Uterus (tissue), 4 donors: ENCODE data around the gene TRIM8. TPM values are rescaled to one million over a fixed set of nuclear protein-coding genes. Genes with fewer than 3 reads are reported as not detected.

Experiments used
- DNase-seq, 2 donors: peaks; one replicate each; pipeline ENCODE4 v3.0.0-alpha.2; 2019 to 2020
- H3K27ac ChIP-seq, 2 donors: fragments of 200-600 bp; sonication (generic); 1 replicate in 1 of 2; 2 replicates in 1 of 2; pipeline ENCODE4 v1.5.1; 2016 to 2018
- H3K27me3 ChIP-seq, 2 donors: fragments of 200-600 bp; sonication (generic); one replicate each; pipeline ENCODE4 v1.5.1; 2018 to 2019; ENCODE audit warnings: control low read depth in 1 of 2
- H3K36me3 ChIP-seq, 2 donors: fragments of 200-600 bp; sonication (generic); one replicate each; pipeline ENCODE4 v1.5.1; 2019; ENCODE audit warnings: control low read depth in 1 of 2
- H3K4me1 ChIP-seq, 2 donors: fragments of 200-600 bp; sonication (generic); one replicate each; pipeline ENCODE4 v1.5.1; 2018 to 2019; ENCODE audit warnings: control low read depth in 1 of 2
- H3K4me3 ChIP-seq, 2 donors: fragments of 200-600 bp; sonication (generic); 1 replicate in 1 of 2; 2 replicates in 1 of 2; pipeline ENCODE4 v1.5.1; 2018 to 2019; ENCODE audit warnings: mild to moderate bottlenecking in 1 of 2
- H3K9me3 ChIP-seq, 2 donors: fragments of 200-600 bp; sonication (generic); one replicate each; pipeline ENCODE4 v1.5.1; 2019; ENCODE audit warnings: control low read depth in 1 of 2
- CTCF ChIP-seq, 4 experiments: fragments of 200-600 bp in 2 of 4; fragments of 450-650 bp in 2 of 4; sonication (generic) in 2 of 4; IDR thresholded peaks; one replicate each; pipeline ENCODE4 v1.5.1; 2016 to 2019; ENCODE audit warnings: antibody characterized with exemption in 4 of 4, mild to moderate bottlenecking in 2 of 4, moderate library complexity in 1 of 4
- POLR2A ChIP-seq, 2 donors: fragments of 450-650 bp; IDR thresholded peaks; one replicate each; pipeline ENCODE4 v1.6.1; 2016; ENCODE audit warnings: antibody characterized with exemption in 2 of 2, mild to moderate bottlenecking in 1 of 2, moderate library complexity in 1 of 2
- intact Hi-C: fragments of 100-400 bp; cut with DNase I; formaldehyde crosslinking; loops from one replicate; pipeline ENCODE4 v1.15.1; 2023; ENCODE audit warnings: low total_unique reads
- total RNA-seq, 4 donors: library from RNA; depleted of rRNA in 3 of 4; stranded (reverse); fragments of >200 nt in 3 of 4; gene quantifications; one replicate each; pipeline versions ENCODE4 v1.1.0 to v1.2.4, GENCODE V29; 2014 to 2023
- donor health status: DM: yes; HTN: yes; CAD: no.

Gene TRIM8
- total RNA-seq, 4 donors from 2014 or later, result 71.2 to 119 (median 102) TPM

GRCh38 chr10:102597131-102597991, 46.9 kb upstream of the TRIM8 start:
- TF ChIP-seq CTCF (IDR thresholded peaks at IDR 0.05) (no peak), POLR2A (IDR thresholded peaks at IDR 0.05) (no peak)
- no peaks in the 10 kb centered on the region for H3K36me3 ChIP-seq
- H3K27me3 ChIP-seq, result no peaks in the 10 kb centered on the region
- DNase-seq, result no peak
- no peaks in the 10 kb centered on the region for H3K4me1 ChIP-seq
- H3K4me3 ChIP-seq, result no peak overlapping the region
- peak overlapping the region in 1 of 2 donors; percentile 50 for H3K27ac ChIP-seq
- intact Hi-C loops, result no loop called here
- no peaks in the 10 kb centered on the region for H3K9me3 ChIP-seq

- TF ChIP-seq CTCF (IDR thresholded peaks at IDR 0.05) (no peak), POLR2A (IDR thresholded peaks at IDR 0.05) (no peak)
- Histone ChIP-seq H3K27me3 (no peaks in the 10 kb centered on the region), H3K27ac (peak overlapping the region in 1 of 2 donors; percentile 3), H3K9me3 (no peaks in the 10 kb centered on the region), H3K4me1 (no peaks in the 10 kb centered on the region), H3K36me3 (no peaks in the 10 kb centered on the region), H3K4me3 (no peak overlapping the region)
- intact Hi-C loops, result no loop called here
- no peak for DNase-seq
These were observed 46.0 kb upstream of the TRIM8 start for GRCh38 chr10:102598243-102598642.

GRCh38 chr10:102599565-102600327, 44.5 kb upstream of the TRIM8 start:
- H3K4me1 ChIP-seq, result no peaks in the 10 kb centered on the region
- H3K36me3 ChIP-seq, result no peaks in the 10 kb centered on the region
- DNase-seq, result no peak
- H3K9me3 ChIP-seq, result no peaks in the 10 kb centered on the region
- H3K27ac ChIP-seq, result peak overlapping the region; percentile 23 to 24
- intact Hi-C loops, result no loop called here
- H3K27me3 ChIP-seq, result no peaks in the 10 kb centered on the region
- H3K4me3 ChIP-seq, result no peak overlapping the region
- TF ChIP-seq POLR2A (IDR thresholded peaks at IDR 0.05) (no peak), CTCF (IDR thresholded peaks at IDR 0.05) (no peak)

GRCh38 chr10:102600816-102601215, 43.5 kb upstream of the TRIM8 start:
- Histone ChIP-seq H3K27ac (peak overlapping the region; percentile 23 to 68), H3K36me3 (no peaks in the 10 kb centered on the region), H3K4me1 (no peaks in the 10 kb centered on the region), H3K9me3 (no peaks in the 10 kb centered on the region), H3K27me3 (no peaks in the 10 kb centered on the region), H3K4me3 (no peak overlapping the region)
- DNase-seq, result no peak
- intact Hi-C loops, result no loop called here
- TF ChIP-seq POLR2A (IDR thresholded peaks at IDR 0.05) (no peak), CTCF (IDR thresholded peaks at IDR 0.05) (no peak)

- H3K4me3 ChIP-seq, result no peak overlapping the region
- TF ChIP-seq CTCF (IDR thresholded peaks at IDR 0.05) (no peak), POLR2A (IDR thresholded peaks at IDR 0.05) (no peak)
- no peaks in the 10 kb centered on the region for H3K4me1 ChIP-seq
- no peak for DNase-seq
- no peaks in the 10 kb centered on the region for H3K27me3 ChIP-seq
- intact Hi-C loops, result no loop called here
- H3K27ac ChIP-seq, result peak overlapping the region; percentile 58 to 68
- no peaks in the 10 kb centered on the region for H3K36me3 ChIP-seq
- H3K9me3 ChIP-seq, result no peaks in the 10 kb centered on the region
These were observed 42.6 kb upstream of the TRIM8 start for GRCh38 chr10:102601639-102602038.
